GM21390 (cell line): ENCODE measurements around the gene DAPK1.

Experiments
- ATAC-seq: cut with Tn5 transposase; IDR thresholded peaks from one replicate; pipeline ENCODE4 v1.9.1; 2021; ENCODE audit not compliant: unreplicated experiment

DAPK1 gene

GRCh38 chr9:87564791-87565241, 67.1 kb downstream of the DAPK1 start:
- no peak for ATAC-seq

GRCh38 chr9:87567001-87567400, 69.3 kb downstream of the DAPK1 start:
- no peak for ATAC-seq

- no peak for ATAC-seq
Observed at GRCh38 chr9:87567571-87567970, 69.9 kb downstream of the DAPK1 start.

GRCh38 chr9:87567983-87568382, 70.3 kb downstream of the DAPK1 start:
- no peak for ATAC-seq

GRCh38 chr9:87568401-87568800, 70.7 kb downstream of the DAPK1 start:
- no peak for ATAC-seq

GRCh38 chr9:87569008-87569509, 71.4 kb downstream of the DAPK1 start:
- ATAC-seq, result no peak

- no peak for ATAC-seq
Observed at GRCh38 chr9:87569518-87569917, 71.9 kb downstream of the DAPK1 start.

- ATAC-seq, result no peak
Observed at GRCh38 chr9:87570000-87570908, 72.6 kb downstream of the DAPK1 start.

GRCh38 chr9:87572719-87573118, 75.1 kb downstream of the DAPK1 start:
- ATAC-seq, result no peak

GRCh38 chr9:87573841-87574342, 76.2 kb downstream of the DAPK1 start:
- ATAC-seq, result no peak

GRCh38 chr9:87577746-87578145, 80.1 kb downstream of the DAPK1 start:
- no peak for ATAC-seq

- ATAC-seq, result no peak
Observed at GRCh38 chr9:87578625-87579024, 81.0 kb downstream of the DAPK1 start.

- no peak for ATAC-seq
Observed at GRCh38 chr9:87579781-87580541, 82.3 kb downstream of the DAPK1 start.

- ATAC-seq, result no peak
Observed at GRCh38 chr9:87580941-87581438, 83.3 kb downstream of the DAPK1 start.

GRCh38 chr9:87581513-87581912, 83.8 kb downstream of the DAPK1 start:
- ATAC-seq, result no peak

- no peak for ATAC-seq
Observed at GRCh38 chr9:87581949-87582637, 84.4 kb downstream of the DAPK1 start.

GRCh38 chr9:87584326-87584725, 86.7 kb downstream of the DAPK1 start:
- ATAC-seq, result no peak

- ATAC-seq, result no peak
Observed at GRCh38 chr9:87585123-87585855, 87.6 kb downstream of the DAPK1 start.

- no peak for ATAC-seq
Observed at GRCh38 chr9:87586731-87587355, 89.2 kb downstream of the DAPK1 start.

GRCh38 chr9:87587356-87587745, 89.7 kb downstream of the DAPK1 start:
- no peak for ATAC-seq
